SK-N-SH treated with all-trans-retinoic acid at 6 μM for 48 hours (cell line): ENCODE measurements around the gene CCDC6.
"Not testable (repeated sequence)": the region's sequence is repeated elsewhere in the genome, so short reads cannot be mapped to it uniquely, and the experiment has no call there.

Source experiments
- ATAC-seq: fragments of 200-7000 bp; cut with Tn5 transposase; 3 replicates; pipeline ENCODE4 v1.9.1; 2020; ENCODE audit warnings: mild to moderate bottlenecking, moderate library complexity
- ARNTL ChIP-seq: fragments of 450-650 bp; formaldehyde crosslinking; IDR thresholded peaks from 2 replicates; pipeline ENCODE4 v1.5.0; 2020; ENCODE audit warnings: low read depth, mild to moderate bottlenecking, moderate library complexity, borderline replicate concordance
- BACH2 ChIP-seq: fragments of 250-450 bp; sonication (Bioruptor Pico); IDR thresholded peaks from 2 replicates; pipeline ENCODE4 v1.9.0; 2021; ENCODE audit warnings: mild to moderate bottlenecking, borderline replicate concordance
- CSDC2 ChIP-seq: fragments of 250-450 bp; sonication (Bioruptor Pico); IDR thresholded peaks from 2 replicates; pipeline ENCODE4 v1.5.0; 2020; ENCODE audit warnings: mild to moderate bottlenecking, moderate library complexity
- ESRRG ChIP-seq: fragments of 250-450 bp; sonication (Bioruptor Pico); IDR thresholded peaks from 2 replicates; pipeline ENCODE4 v1.6.1; 2021; ENCODE audit warnings: mild to moderate bottlenecking
- GLIS3 ChIP-seq: fragments of 250-450 bp; sonication (Bioruptor Pico); IDR thresholded peaks from 2 replicates; pipeline ENCODE4 v1.5.0; 2020; ENCODE audit warnings: mild to moderate bottlenecking, moderate library complexity
- ISL1 ChIP-seq: fragments of 250-450 bp; sonication (Bioruptor Pico); IDR thresholded peaks from 2 replicates; pipeline ENCODE4 v2.1.2; 2022; ENCODE audit warnings: mild to moderate bottlenecking, moderate library complexity
- OSR1 ChIP-seq: fragments of 250-450 bp; sonication (Bioruptor Pico); IDR thresholded peaks from 2 replicates; pipeline ENCODE4 v1.8.0; 2022; ENCODE audit warnings: moderate library complexity, mild to moderate bottlenecking, inconsistent platforms
- PPARA ChIP-seq: fragments of 250-450 bp; sonication (Bioruptor Pico); IDR thresholded peaks from 2 replicates; pipeline ENCODE4 v1.5.0; 2020; ENCODE audit warnings: mild to moderate bottlenecking, borderline replicate concordance
- RARB ChIP-seq: fragments of 250-450 bp; sonication (Bioruptor Pico); IDR thresholded peaks from 2 replicates; pipeline ENCODE4 v1.8.0; 2021; ENCODE audit warnings: mild to moderate bottlenecking, moderate library complexity
- TOX ChIP-seq: fragments of 250-450 bp; sonication (Bioruptor Pico); IDR thresholded peaks from 2 replicates; pipeline ENCODE4 v1.8.0; 2021; ENCODE audit warnings: mild to moderate bottlenecking, moderate library complexity, borderline replicate concordance
- ZC3H10 ChIP-seq: fragments of 250-450 bp; sonication (Bioruptor Pico); IDR thresholded peaks from 2 replicates; pipeline ENCODE4 v1.5.1; 2021; ENCODE audit warnings: mild to moderate bottlenecking, moderate library complexity
- ZFP3 ChIP-seq: fragments of 250-450 bp; sonication (Bioruptor Pico); IDR thresholded peaks from 2 replicates; pipeline ENCODE4 v1.5.0; 2020; ENCODE audit warnings: mild to moderate bottlenecking, moderate library complexity
- ZFP30 ChIP-seq: fragments of 450-650 bp; formaldehyde crosslinking; IDR thresholded peaks from 2 replicates; pipeline ENCODE4 v1.5.0; 2022; ENCODE audit warnings: mild to moderate bottlenecking, moderate library complexity
- ZNF565 ChIP-seq: fragments of 450-650 bp; formaldehyde crosslinking; conservative IDR thresholded peaks from 2 replicates; pipeline ENCODE4 v1.5.0; 2020; ENCODE audit warnings: low read depth, mild to moderate bottlenecking, moderate library complexity
- ZNF70 ChIP-seq: fragments of 450-650 bp; formaldehyde crosslinking; IDR thresholded peaks from 2 replicates; pipeline ENCODE4 v1.5.0; 2020; ENCODE audit warnings: mild to moderate bottlenecking, moderate library complexity
- ZNF8 ChIP-seq: fragments of 450-650 bp; formaldehyde crosslinking; IDR thresholded peaks from 2 replicates; pipeline ENCODE4 v1.5.0; 2020; ENCODE audit warnings: mild to moderate bottlenecking, moderate library complexity
- TF ChIP-seq, protein P1 (sequence below): fragments of 250-450 bp; sonication (Bioruptor Pico); IDR thresholded peaks from 2 replicates; pipeline ENCODE4 v1.8.0; 2020; ENCODE audit warnings: mild to moderate bottlenecking, moderate library complexity, borderline replicate concordance
- TF ChIP-seq, protein P2 (sequence below): fragments of 250-450 bp; sonication (Bioruptor Pico); IDR thresholded peaks from 2 replicates; pipeline ENCODE4 v1.5.1; 2021; ENCODE audit warnings: mild to moderate bottlenecking, moderate library complexity
- TF ChIP-seq, protein P3 (sequence below): fragments of 250-450 bp; sonication (Bioruptor Pico); IDR thresholded peaks from 2 replicates; pipeline ENCODE4 v1.8.0; 2021; ENCODE audit warnings: low read depth, mild to moderate bottlenecking, moderate library complexity, borderline replicate concordance
- TF ChIP-seq, protein P4 (sequence below): fragments of 250-450 bp; sonication (Bioruptor Pico); IDR thresholded peaks from 2 replicates; pipeline ENCODE4 v1.5.1; 2020; ENCODE audit warnings: low read depth, mild to moderate bottlenecking, moderate library complexity
- TF ChIP-seq, protein P5 (sequence below): fragments of 250-450 bp; sonication (Bioruptor Pico); IDR thresholded peaks from 2 replicates; pipeline ENCODE4 v1.5.0; 2020; ENCODE audit warnings: mild to moderate bottlenecking, moderate library complexity

The CCDC6 gene

DNA sequence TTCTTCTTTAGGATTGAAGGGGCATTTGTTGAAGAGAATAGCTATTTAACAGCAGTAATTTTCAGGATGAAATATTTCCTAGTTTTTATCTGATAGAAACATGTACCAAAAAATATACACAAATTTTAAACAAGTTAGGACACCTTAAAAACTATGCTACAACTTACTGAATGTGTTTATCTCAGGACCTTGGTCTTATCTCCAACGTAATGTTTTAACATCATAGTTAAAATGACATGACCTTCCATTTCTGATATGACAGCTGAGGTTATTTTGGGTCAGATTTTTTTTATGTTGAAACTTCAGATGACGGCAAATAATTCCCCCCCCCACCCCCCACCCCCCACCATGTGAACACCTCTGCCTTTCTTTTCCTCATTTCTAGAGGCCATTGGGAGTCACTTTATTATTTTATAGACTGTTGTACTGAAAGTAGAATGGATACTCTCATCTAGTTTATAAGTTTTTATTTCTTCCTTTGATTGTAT is 161.1 kb downstream of the CCDC6 start:
- TF ChIP-seq ZNF70 (no peak), PPARA (no peak), ESRRG (no peak), ISL1 (CRISPR knock-in tag) (no peak), ZFP3 (CRISPR knock-in tag) (no peak), GLIS3 (CRISPR knock-in tag) (no peak), ZNF565 (CRISPR knock-in tag) (no peak), ZFP30 (CRISPR knock-in tag) (no peak), ZNF8 (CRISPR knock-in tag) (no peak)
- TF ChIP-seq, protein P1, sequence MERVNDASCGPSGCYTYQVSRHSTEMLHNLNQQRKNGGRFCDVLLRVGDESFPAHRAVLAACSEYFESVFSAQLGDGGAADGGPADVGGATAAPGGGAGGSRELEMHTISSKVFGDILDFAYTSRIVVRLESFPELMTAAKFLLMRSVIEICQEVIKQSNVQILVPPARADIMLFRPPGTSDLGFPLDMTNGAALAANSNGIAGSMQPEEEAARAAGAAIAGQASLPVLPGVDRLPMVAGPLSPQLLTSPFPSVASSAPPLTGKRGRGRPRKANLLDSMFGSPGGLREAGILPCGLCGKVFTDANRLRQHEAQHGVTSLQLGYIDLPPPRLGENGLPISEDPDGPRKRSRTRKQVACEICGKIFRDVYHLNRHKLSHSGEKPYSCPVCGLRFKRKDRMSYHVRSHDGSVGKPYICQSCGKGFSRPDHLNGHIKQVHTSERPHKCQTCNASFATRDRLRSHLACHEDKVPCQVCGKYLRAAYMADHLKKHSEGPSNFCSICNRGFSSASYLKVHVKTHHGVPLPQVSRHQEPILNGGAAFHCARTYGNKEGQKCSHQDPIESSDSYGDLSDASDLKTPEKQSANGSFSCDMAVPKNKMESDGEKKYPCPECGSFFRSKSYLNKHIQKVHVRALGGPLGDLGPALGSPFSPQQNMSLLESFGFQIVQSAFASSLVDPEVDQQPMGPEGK (CRISPR knock-in tag) = no peak
- TF ChIP-seq, protein P2, sequence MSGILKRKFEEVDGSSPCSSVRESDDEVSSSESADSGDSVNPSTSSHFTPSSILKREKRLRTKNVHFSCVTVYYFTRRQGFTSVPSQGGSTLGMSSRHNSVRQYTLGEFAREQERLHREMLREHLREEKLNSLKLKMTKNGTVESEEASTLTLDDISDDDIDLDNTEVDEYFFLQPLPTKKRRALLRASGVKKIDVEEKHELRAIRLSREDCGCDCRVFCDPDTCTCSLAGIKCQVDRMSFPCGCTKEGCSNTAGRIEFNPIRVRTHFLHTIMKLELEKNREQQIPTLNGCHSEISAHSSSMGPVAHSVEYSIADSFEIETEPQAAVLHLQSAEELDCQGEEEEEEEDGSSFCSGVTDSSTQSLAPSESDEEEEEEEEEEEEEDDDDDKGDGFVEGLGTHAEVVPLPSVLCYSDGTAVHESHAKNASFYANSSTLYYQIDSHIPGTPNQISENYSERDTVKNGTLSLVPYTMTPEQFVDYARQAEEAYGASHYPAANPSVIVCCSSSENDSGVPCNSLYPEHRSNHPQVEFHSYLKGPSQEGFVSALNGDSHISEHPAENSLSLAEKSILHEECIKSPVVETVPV (CRISPR knock-in tag) = no peak
- TF ChIP-seq, protein P3, sequence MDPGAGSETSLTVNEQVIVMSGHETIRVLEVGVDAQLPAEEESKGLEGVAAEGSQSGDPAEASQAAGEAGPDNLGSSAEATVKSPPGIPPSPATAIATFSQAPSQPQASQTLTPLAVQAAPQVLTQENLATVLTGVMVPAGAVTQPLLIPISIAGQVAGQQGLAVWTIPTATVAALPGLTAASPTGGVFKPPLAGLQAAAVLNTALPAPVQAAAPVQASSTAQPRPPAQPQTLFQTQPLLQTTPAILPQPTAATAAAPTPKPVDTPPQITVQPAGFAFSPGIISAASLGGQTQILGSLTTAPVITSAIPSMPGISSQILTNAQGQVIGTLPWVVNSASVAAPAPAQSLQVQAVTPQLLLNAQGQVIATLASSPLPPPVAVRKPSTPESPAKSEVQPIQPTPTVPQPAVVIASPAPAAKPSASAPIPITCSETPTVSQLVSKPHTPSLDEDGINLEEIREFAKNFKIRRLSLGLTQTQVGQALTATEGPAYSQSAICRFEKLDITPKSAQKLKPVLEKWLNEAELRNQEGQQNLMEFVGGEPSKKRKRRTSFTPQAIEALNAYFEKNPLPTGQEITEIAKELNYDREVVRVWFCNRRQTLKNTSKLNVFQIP (CRISPR knock-in tag) = no peak
- TF ChIP-seq, protein P4, sequence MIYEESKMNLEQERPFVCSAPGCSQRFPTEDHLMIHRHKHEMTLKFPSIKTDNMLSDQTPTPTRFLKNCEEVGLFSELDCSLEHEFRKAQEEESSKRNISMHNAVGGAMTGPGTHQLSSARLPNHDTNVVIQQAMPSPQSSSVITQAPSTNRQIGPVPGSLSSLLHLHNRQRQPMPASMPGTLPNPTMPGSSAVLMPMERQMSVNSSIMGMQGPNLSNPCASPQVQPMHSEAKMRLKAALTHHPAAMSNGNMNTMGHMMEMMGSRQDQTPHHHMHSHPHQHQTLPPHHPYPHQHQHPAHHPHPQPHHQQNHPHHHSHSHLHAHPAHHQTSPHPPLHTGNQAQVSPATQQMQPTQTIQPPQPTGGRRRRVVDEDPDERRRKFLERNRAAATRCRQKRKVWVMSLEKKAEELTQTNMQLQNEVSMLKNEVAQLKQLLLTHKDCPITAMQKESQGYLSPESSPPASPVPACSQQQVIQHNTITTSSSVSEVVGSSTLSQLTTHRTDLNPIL (CRISPR knock-in tag) = no peak
- ATAC-seq = no peak

DNA sequence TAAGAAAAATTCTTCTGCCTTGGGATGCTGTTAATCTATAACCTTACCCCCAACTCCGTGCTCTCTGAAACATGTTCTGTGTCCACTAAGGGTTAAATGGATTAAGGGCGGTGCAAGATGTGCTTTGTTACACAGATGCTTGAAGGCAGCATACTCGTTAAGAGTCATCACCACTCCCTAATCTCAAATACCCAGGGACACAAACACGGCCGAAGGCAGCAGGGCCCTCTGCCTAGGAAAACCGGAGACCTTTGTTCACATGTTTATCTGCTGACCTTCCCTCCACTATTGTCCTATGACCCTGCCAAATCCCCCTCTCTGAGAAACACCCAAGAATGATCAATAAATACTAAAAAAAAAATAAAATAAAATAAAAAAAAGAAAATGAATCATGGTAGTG is 161.6 kb downstream of the CCDC6 start:
- ATAC-seq = not testable (repeated sequence)

DNA sequence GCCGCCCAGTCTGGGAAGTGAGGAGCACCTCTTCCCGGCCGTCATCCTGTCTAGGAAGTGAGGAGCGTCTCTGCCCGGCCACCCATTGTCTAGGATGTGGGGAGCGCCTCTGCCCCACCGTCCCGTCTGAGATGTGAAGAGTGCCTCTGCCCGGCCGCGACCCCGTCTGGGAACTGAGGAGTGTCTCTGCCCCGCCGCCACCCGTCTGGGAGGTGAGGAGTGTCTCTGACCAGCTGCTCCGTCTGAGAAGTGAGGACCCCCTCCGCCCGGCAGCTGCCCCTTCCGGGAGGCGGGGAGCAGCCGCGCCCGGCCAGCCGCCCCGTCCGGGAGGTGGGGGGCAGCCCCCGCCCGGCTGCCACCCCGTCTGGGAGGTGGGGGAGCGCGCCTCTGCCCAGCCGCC is 162.2 kb downstream of the CCDC6 start:
- not testable (repeated sequence) for ATAC-seq

DNA sequence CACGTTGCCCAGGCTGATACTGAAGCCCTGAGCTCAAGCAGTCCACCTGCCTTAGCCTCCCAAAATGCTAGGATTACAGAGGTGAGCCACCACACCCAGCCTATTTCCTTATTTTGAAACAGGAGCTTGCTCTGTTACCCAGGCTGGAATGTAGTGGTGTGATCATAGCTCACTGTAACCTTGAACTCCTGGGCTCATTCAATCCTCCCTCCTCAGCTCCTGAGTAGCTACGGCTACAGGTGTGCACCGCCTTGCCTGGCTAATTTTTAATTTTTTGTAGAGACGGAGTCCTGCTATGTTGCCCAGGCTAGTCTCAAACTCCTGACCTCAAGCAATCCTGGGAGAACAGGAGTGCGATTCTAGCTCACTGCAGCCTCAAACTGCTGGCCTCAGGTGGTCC is 164.8 kb downstream of the CCDC6 start:
- TF ChIP-seq ZNF565 (CRISPR knock-in tag) (no peak), ARNTL (CRISPR knock-in tag) (no peak), RARB (CRISPR knock-in tag) (no peak), ZC3H10 (CRISPR knock-in tag) (no peak), BACH2 (CRISPR knock-in tag) (no peak), ISL1 (CRISPR knock-in tag) (no peak), OSR1 (CRISPR knock-in tag) (no peak), CSDC2 (no peak), ZFP30 (CRISPR knock-in tag) (no peak), TOX (CRISPR knock-in tag) (no peak), ZFP3 (CRISPR knock-in tag) (no peak)
- TF ChIP-seq, protein P2 (CRISPR knock-in tag) = no peak
- TF ChIP-seq, protein P5, sequence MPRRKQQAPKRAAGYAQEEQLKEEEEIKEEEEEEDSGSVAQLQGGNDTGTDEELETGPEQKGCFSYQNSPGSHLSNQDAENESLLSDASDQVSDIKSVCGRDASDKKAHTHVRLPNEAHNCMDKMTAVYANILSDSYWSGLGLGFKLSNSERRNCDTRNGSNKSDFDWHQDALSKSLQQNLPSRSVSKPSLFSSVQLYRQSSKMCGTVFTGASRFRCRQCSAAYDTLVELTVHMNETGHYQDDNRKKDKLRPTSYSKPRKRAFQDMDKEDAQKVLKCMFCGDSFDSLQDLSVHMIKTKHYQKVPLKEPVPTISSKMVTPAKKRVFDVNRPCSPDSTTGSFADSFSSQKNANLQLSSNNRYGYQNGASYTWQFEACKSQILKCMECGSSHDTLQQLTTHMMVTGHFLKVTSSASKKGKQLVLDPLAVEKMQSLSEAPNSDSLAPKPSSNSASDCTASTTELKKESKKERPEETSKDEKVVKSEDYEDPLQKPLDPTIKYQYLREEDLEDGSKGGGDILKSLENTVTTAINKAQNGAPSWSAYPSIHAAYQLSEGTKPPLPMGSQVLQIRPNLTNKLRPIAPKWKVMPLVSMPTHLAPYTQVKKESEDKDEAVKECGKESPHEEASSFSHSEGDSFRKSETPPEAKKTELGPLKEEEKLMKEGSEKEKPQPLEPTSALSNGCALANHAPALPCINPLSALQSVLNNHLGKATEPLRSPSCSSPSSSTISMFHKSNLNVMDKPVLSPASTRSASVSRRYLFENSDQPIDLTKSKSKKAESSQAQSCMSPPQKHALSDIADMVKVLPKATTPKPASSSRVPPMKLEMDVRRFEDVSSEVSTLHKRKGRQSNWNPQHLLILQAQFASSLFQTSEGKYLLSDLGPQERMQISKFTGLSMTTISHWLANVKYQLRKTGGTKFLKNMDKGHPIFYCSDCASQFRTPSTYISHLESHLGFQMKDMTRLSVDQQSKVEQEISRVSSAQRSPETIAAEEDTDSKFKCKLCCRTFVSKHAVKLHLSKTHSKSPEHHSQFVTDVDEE (CRISPR knock-in tag) = no peak
- TF ChIP-seq, protein P3 (CRISPR knock-in tag) = no peak
- ATAC-seq = no peak
